GM19043 (cell line): ENCODE data around the gene C2orf76.

ENCODE experiments used
- ATAC-seq: cut with Tn5 transposase; IDR thresholded peaks from one replicate; pipeline ENCODE4 v1.9.1; 2021; ENCODE audit warnings: low read depth; ENCODE audit not compliant: unreplicated experiment

Gene C2orf76

GRCh38 chr2:119338826-119339561, 27.6 kb downstream of the C2orf76 start:
- ATAC-seq, result peak; percentile 100

- no peak for ATAC-seq
These were observed 28.4 kb downstream of the C2orf76 start for GRCh38 chr2:119338272-119338671.

- no peak for ATAC-seq
These were observed 28.9 kb downstream of the C2orf76 start for GRCh38 chr2:119337749-119338148.

- ATAC-seq, result no peak
These were observed 32.8 kb downstream of the C2orf76 start for GRCh38 chr2:119333833-119334232.

- no peak for ATAC-seq
These were observed 33.3 kb downstream of the C2orf76 start for GRCh38 chr2:119333360-119333759.

GRCh38 chr2:119332953-119333352, 33.7 kb downstream of the C2orf76 start:
- no peak for ATAC-seq

GRCh38 chr2:119327431-119327830, 39.2 kb downstream of the C2orf76 start:
- ATAC-seq, result no peak

GRCh38 chr2:119326938-119327337, 39.7 kb downstream of the C2orf76 start:
- no peak for ATAC-seq

- no peak for ATAC-seq
These were observed 41.9 kb downstream of the C2orf76 start for GRCh38 chr2:119324685-119325270.

- ATAC-seq, result no peak
These were observed 43.2 kb downstream of the C2orf76 start for GRCh38 chr2:119323459-119323858.

- ATAC-seq, result no peak
These were observed 47.0 kb downstream of the C2orf76 start for GRCh38 chr2:119319593-119319992.

- no peak for ATAC-seq
These were observed 49.1 kb downstream of the C2orf76 start for GRCh38 chr2:119317554-119317953.

- no peak for ATAC-seq
These were observed 50.6 kb downstream of the C2orf76 start for GRCh38 chr2:119316066-119316465.

GRCh38 chr2:119315241-119315925, 51.3 kb downstream of the C2orf76 start:
- no peak for ATAC-seq

GRCh38 chr2:119311831-119312230, 54.8 kb downstream of the C2orf76 start:
- ATAC-seq, result no peak

GRCh38 chr2:119311371-119311770, 55.3 kb downstream of the C2orf76 start:
- ATAC-seq, result no peak

- no peak for ATAC-seq
These were observed 57.8 kb downstream of the C2orf76 start for GRCh38 chr2:119308793-119309330.

GRCh38 chr2:119307419-119308140, 59.1 kb downstream of the C2orf76 start:
- no peak for ATAC-seq

- no peak for ATAC-seq
These were observed 60.4 kb downstream of the C2orf76 start for GRCh38 chr2:119306196-119306590.

GRCh38 chr2:119305497-119306195, 61.0 kb downstream of the C2orf76 start:
- ATAC-seq, result no peak
